WTC11 (cell line): ENCODE data around the gene ADGRA1. TPM values are rescaled to one million over a fixed set of nuclear protein-coding genes. Genes with fewer than 3 reads are reported as not detected.

Experiments
- ATAC-seq: fragments of 200-7000 bp; cut with Tn5 transposase; 2 replicates; pipeline ENCODE4 v1.10.0; 2021; ENCODE audit warnings: mild to moderate bottlenecking, moderate library complexity
- CTCF ChIA-PET: fragments of 300-600 bp; sonication (Branson Sonifier 250); formaldehyde crosslinking; loops from one replicate; lab custom pipeline; 2021; ENCODE audit warnings: antibody characterized with exemption; lab: Charles Lee
- POLR2A ChIA-PET: fragments of 350-600 bp; sonication (Branson Sonifier 250); formaldehyde crosslinking; loops from one replicate; lab custom pipeline; 2021; ENCODE audit warnings: antibody characterized with exemption; lab: Charles Lee
- DNase-seq: peaks from one replicate; pipeline ENCODE4 v3.0.0; 2021; ENCODE audit warnings: low spot score
- H3K27ac Mint-ChIP-seq: 2 replicates; pipeline ENCODE4 v1.8.0; 2021; ENCODE audit warnings: mixed read lengths
- H3K27me3 Mint-ChIP-seq: 2 replicates; pipeline ENCODE4 v1.8.0; 2021; ENCODE audit warnings: low read depth, mild to moderate bottlenecking, moderate library complexity, mixed read lengths
- H3K36me3 Mint-ChIP-seq: 2 replicates; pipeline ENCODE4 v1.8.0; 2021; ENCODE audit warnings: mixed read lengths
- H3K4me1 Mint-ChIP-seq: 2 replicates; pipeline ENCODE4 v1.8.0; 2022; ENCODE audit warnings: mixed read lengths
- H3K4me3 Mint-ChIP-seq: 2 replicates; pipeline ENCODE4 v1.8.0; 2021; ENCODE audit warnings: mild to moderate bottlenecking, moderate library complexity, mixed read lengths
- H3K9me3 Mint-ChIP-seq: 2 replicates; pipeline ENCODE4 v1.8.0; 2021; ENCODE audit warnings: mixed read lengths
- ATF1 ChIP-seq: sonication (generic); formaldehyde crosslinking; IDR thresholded peaks from 2 replicates; pipeline ENCODE4 v1.8.1; 2023; ENCODE audit warnings: mild to moderate bottlenecking, moderate library complexity, missing genetic modification reagents
- ATF2 ChIP-seq: sonication (generic); formaldehyde crosslinking; IDR thresholded peaks from 2 replicates; pipeline ENCODE4 v1.8.1; 2022; ENCODE audit warnings: low read depth, missing genetic modification reagents, borderline replicate concordance
- E2F5 ChIP-seq: sonication (generic); formaldehyde crosslinking; IDR thresholded peaks from 2 replicates; pipeline ENCODE4 v1.8.1; 2022; ENCODE audit warnings: mild to moderate bottlenecking, moderate library complexity, missing genetic modification reagents
- FOXJ3 ChIP-seq: sonication (generic); formaldehyde crosslinking; IDR thresholded peaks from 2 replicates; pipeline ENCODE4 v1.9.0; 2021; ENCODE audit warnings: missing genetic modification reagents, mild to moderate bottlenecking, borderline replicate concordance
- FOXP1 ChIP-seq: sonication (generic); formaldehyde crosslinking; IDR thresholded peaks from 2 replicates; pipeline ENCODE4 v1.8.0; 2022; ENCODE audit warnings: missing genetic modification reagents, mild to moderate bottlenecking, moderate library complexity, borderline replicate concordance
- HMGXB4 ChIP-seq: sonication (generic); formaldehyde crosslinking; IDR thresholded peaks from 2 replicates; pipeline ENCODE4 v1.8.1; 2023; ENCODE audit warnings: mild to moderate bottlenecking, moderate library complexity, missing genetic modification reagents
- JUN ChIP-seq: sonication (generic); formaldehyde crosslinking; IDR thresholded peaks from 2 replicates; pipeline ENCODE4 v1.8.0; 2023; ENCODE audit warnings: mild to moderate bottlenecking, missing genetic modification reagents
- KAT7 ChIP-seq: sonication (generic); formaldehyde crosslinking; IDR thresholded peaks from 2 replicates; pipeline ENCODE4 v1.8.1; 2023; ENCODE audit warnings: missing genetic modification reagents, mild to moderate bottlenecking, borderline replicate concordance
- MLX ChIP-seq: sonication (generic); formaldehyde crosslinking; IDR thresholded peaks from 2 replicates; pipeline ENCODE4 v1.8.1; 2023; ENCODE audit warnings: mild to moderate bottlenecking, missing genetic modification reagents, moderate library complexity
- NR2C2 ChIP-seq: sonication (generic); formaldehyde crosslinking; IDR thresholded peaks from 2 replicates; pipeline ENCODE4 v1.8.0; 2022; ENCODE audit warnings: mild to moderate bottlenecking, missing genetic modification reagents
- OVOL2 ChIP-seq: fragments of 250-450 bp; sonication (Bioruptor Pico); IDR thresholded peaks from 2 replicates; pipeline ENCODE4 v1.9.0; 2021; ENCODE audit warnings: mild to moderate bottlenecking, borderline replicate concordance
- RORB ChIP-seq: fragments of 250-450 bp; sonication (Bioruptor Pico); IDR thresholded peaks from 2 replicates; pipeline ENCODE4 v1.9.0; 2021; ENCODE audit warnings: mild to moderate bottlenecking
- SMAD4 ChIP-seq: sonication (generic); formaldehyde crosslinking; IDR thresholded peaks from 2 replicates; pipeline ENCODE4 v1.8.0; 2022; ENCODE audit warnings: mild to moderate bottlenecking, missing genetic modification reagents
- TCF7 ChIP-seq: sonication (generic); formaldehyde crosslinking; IDR thresholded peaks from 2 replicates; pipeline ENCODE4 v1.8.0; 2022; ENCODE audit warnings: mild to moderate bottlenecking, low read depth, missing genetic modification reagents, moderate library complexity
- TEAD4 ChIP-seq: sonication (generic); formaldehyde crosslinking; IDR thresholded peaks from 2 replicates; pipeline ENCODE4 v1.8.0; 2022; ENCODE audit warnings: mild to moderate bottlenecking, missing genetic modification reagents
- USF2 ChIP-seq: sonication (generic); formaldehyde crosslinking; IDR thresholded peaks from 2 replicates; pipeline ENCODE4 v1.8.1; 2023; ENCODE audit warnings: mild to moderate bottlenecking, missing genetic modification reagents, moderate library complexity
- ZBTB21 ChIP-seq: sonication (generic); formaldehyde crosslinking; IDR thresholded peaks from 2 replicates; pipeline ENCODE4 v1.8.1; 2023; ENCODE audit warnings: mild to moderate bottlenecking, missing genetic modification reagents, borderline replicate concordance
- ZBTB43 ChIP-seq: sonication (generic); formaldehyde crosslinking; IDR thresholded peaks from 2 replicates; pipeline ENCODE4 v1.8.1; 2023; ENCODE audit warnings: mild to moderate bottlenecking, missing genetic modification reagents
- ZNF121 ChIP-seq: sonication (generic); formaldehyde crosslinking; IDR thresholded peaks from 2 replicates; pipeline ENCODE4 v1.8.0; 2023; ENCODE audit warnings: missing genetic modification reagents
- ZNF263 ChIP-seq: sonication (generic); formaldehyde crosslinking; IDR thresholded peaks from 2 replicates; pipeline ENCODE4 v1.8.1; 2022; ENCODE audit warnings: low read depth, mild to moderate bottlenecking, moderate library complexity, missing genetic modification reagents
- ZNF281 ChIP-seq: sonication (generic); formaldehyde crosslinking; IDR thresholded peaks from 2 replicates; pipeline ENCODE4 v1.8.0; 2023; ENCODE audit warnings: mild to moderate bottlenecking, missing genetic modification reagents
- ZNF671 ChIP-seq: fragments of 250-450 bp; sonication (Bioruptor Pico); IDR thresholded peaks from 2 replicates; pipeline ENCODE4 v1.8.0; 2021; ENCODE audit warnings: mild to moderate bottlenecking
- total RNA-seq: library from RNA; stranded (reverse); gene quantifications from 3 replicates; pipeline ENCODE4 v1.2.3, GENCODE V29; 2021

Gene ADGRA1
- total RNA-seq, 1 experiment from 2014 or later = 0.20 TPM

GRCh38 chr10:133070810-133071209, 16.9 kb upstream of the ADGRA1 start (continued):
- TF ChIP-seq E2F5 (CRISPR knock-in tag) (no peak), ZNF263 (CRISPR knock-in tag) (no peak), JUN (CRISPR knock-in tag) (no peak), USF2 (CRISPR knock-in tag) (no peak), ATF2 (no peak), OVOL2 (CRISPR knock-in tag) (no peak)

- peaks cover 4% of the 10 kb centered on the region for H3K9me3 Mint-ChIP-seq
- H3K4me1 Mint-ChIP-seq = no peaks in the 10 kb centered on the region
- POLR2A ChIA-PET = no interaction called here
- DNase-seq (no peak), ATAC-seq (no peak)
- no peak overlapping the region for H3K4me3 Mint-ChIP-seq
- no peak overlapping the region for H3K27ac Mint-ChIP-seq
- TF ChIP-seq FOXJ3 (no peak), HMGXB4 (no peak), ZNF281 (CRISPR knock-in tag) (no peak), ATF1 (CRISPR knock-in tag) (no peak), RORB (CRISPR knock-in tag) (no peak), ZNF121 (CRISPR knock-in tag) (no peak), ZNF671 (no peak), TCF7 (CRISPR knock-in tag) (no peak), ZBTB21 (CRISPR knock-in tag) (no peak), MLX (CRISPR knock-in tag) (no peak), TEAD4 (CRISPR knock-in tag) (no peak)
- CTCF ChIA-PET = no interaction called here
- no peaks in the 10 kb centered on the region for H3K27me3 Mint-ChIP-seq
- H3K36me3 Mint-ChIP-seq = no peaks in the 10 kb centered on the region
Measured at GRCh38 chr10:133071733-133072132, 16.0 kb upstream of the ADGRA1 start.

- no peak for DNase-seq
- CTCF ChIA-PET = no interaction called here
- H3K36me3 Mint-ChIP-seq = no peaks in the 10 kb centered on the region
Measured at GRCh38 chr10:133072196-133072595, 15.5 kb upstream of the ADGRA1 start.

More at GRCh38 chr10:133072196-133072595, 15.5 kb upstream of the ADGRA1 start:
- no peak for ATAC-seq
- no peaks in the 10 kb centered on the region for H3K4me1 Mint-ChIP-seq
- no peaks in the 10 kb centered on the region for H3K27me3 Mint-ChIP-seq
- H3K27ac Mint-ChIP-seq = no peak overlapping the region
- H3K4me3 Mint-ChIP-seq = no peak overlapping the region
- peaks cover 4% of the 10 kb centered on the region for H3K9me3 Mint-ChIP-seq
- TF ChIP-seq ZBTB43 (CRISPR knock-in tag) (no peak), NR2C2 (CRISPR knock-in tag) (no peak), SMAD4 (CRISPR knock-in tag) (no peak), FOXP1 (no peak), KAT7 (CRISPR knock-in tag) (no peak)
- POLR2A ChIA-PET = no interaction called here
